ENCODE measurements around the gene PTPN4. TPM values are rescaled to one million over a fixed set of nuclear protein-coding genes. Genes with fewer than 3 reads are reported as not detected.

Gene PTPN4
- total and polyA plus RNA-seq, 4 donors, result 4.2 to 70.7 (median 27.0) TPM

- Histone ChIP-seq H3K36me3 (ENCODE audit: control insufficient read depth in 4 of 4, insufficient read depth in 4 of 4, low read length in 4 of 4) (peaks cover 0 to 2% (median 0%) of the 10 kb centered on the region in 4 donors), H3K4me3 (no peak overlapping the region), H3K9ac (ENCODE audit: insufficient read depth in 1 of 2, low read length in 2 of 2) (no peak overlapping the region), H3K27ac (ENCODE audit: low read depth in 1 of 2, low read length in 1 of 2) (no peak overlapping the region), H3K9me3 (ENCODE audit: control insufficient read depth in 4 of 4, insufficient read depth in 3 of 4, low read length in 3 of 4) (no peaks in the 10 kb centered on the region), H3K4me1 (ENCODE audit: control insufficient read depth in 5 of 5, insufficient read depth in 5 of 5, low read length in 5 of 5) (no peaks in the 10 kb centered on the region), H3K27me3 (ENCODE audit: control insufficient read depth in 3 of 3, insufficient read depth in 3 of 3, low read length in 2 of 3) (no peaks in the 10 kb centered on the region)
- TF ChIP-seq CTCF (IDR thresholded peaks at IDR 0.05; ENCODE audit: control extremely low read depth, extremely low read depth), result no peak
- ATAC-seq (ENCODE audit: insufficient read depth, low FRiP score), result no peak
- DNase-seq, result no peak
Observed at GRCh38 chr2:119922699-119923098, 163.0 kb downstream of the PTPN4 start.

GRCh38 chr2:119929537-119929936, 169.8 kb downstream of the PTPN4 start:
- H3K9me3 ChIP-seq (ENCODE audit: control insufficient read depth in 4 of 4, insufficient read depth in 3 of 4, low read length in 3 of 4), result no peaks in the 10 kb centered on the region
- no peak overlapping the region for H3K4me3 ChIP-seq
- 59 to 80% methylated on average over 2 of the region's 2 CpGs for WGBS, 2 donors
- TF ChIP-seq CTCF (IDR thresholded peaks at IDR 0.05; ENCODE audit: control extremely low read depth, extremely low read depth), result no peak
- H3K9ac ChIP-seq (ENCODE audit: insufficient read depth in 1 of 2, low read length in 2 of 2), result no peak overlapping the region
- no peaks in the 10 kb centered on the region for H3K4me1 ChIP-seq (ENCODE audit: control insufficient read depth in 5 of 5, insufficient read depth in 5 of 5, low read length in 5 of 5)
- H3K36me3 ChIP-seq (ENCODE audit: control insufficient read depth in 4 of 4, insufficient read depth in 4 of 4, low read length in 4 of 4), result peaks cover 0 to 7% (median 2%) of the 10 kb centered on the region in 4 donors
- ATAC-seq (ENCODE audit: insufficient read depth, low FRiP score) (no peak), DNase-seq (no peak)
- H3K27me3 ChIP-seq (ENCODE audit: control insufficient read depth in 3 of 3, insufficient read depth in 3 of 3, low read length in 2 of 3), result no peaks in the 10 kb centered on the region
- no peak overlapping the region for H3K27ac ChIP-seq (ENCODE audit: low read depth in 1 of 2, low read length in 1 of 2)

GRCh38 chr2:119932809-119933208, 173.1 kb downstream of the PTPN4 start:
- TF ChIP-seq CTCF (IDR thresholded peaks at IDR 0.05; ENCODE audit: control extremely low read depth, extremely low read depth), result no peak
- H3K27ac ChIP-seq (ENCODE audit: low read depth in 1 of 2, low read length in 1 of 2), result no peak overlapping the region

GRCh38 chr2:119934319-119934718, 174.6 kb downstream of the PTPN4 start:
- no peak overlapping the region for H3K27ac ChIP-seq (ENCODE audit: low read depth in 1 of 2, low read length in 1 of 2)
- DNase-seq, result no peak
- TF ChIP-seq CTCF (IDR thresholded peaks at IDR 0.05; ENCODE audit: control extremely low read depth, extremely low read depth), result no peak
- no peaks in the 10 kb centered on the region for H3K27me3 ChIP-seq (ENCODE audit: control insufficient read depth in 3 of 3, insufficient read depth in 3 of 3, low read length in 2 of 3)
- no peak overlapping the region for H3K9ac ChIP-seq (ENCODE audit: insufficient read depth in 1 of 2, low read length in 2 of 2)
- no peaks in the 10 kb centered on the region for H3K9me3 ChIP-seq (ENCODE audit: control insufficient read depth in 4 of 4, insufficient read depth in 3 of 4, low read length in 3 of 4)
- no peaks in the 10 kb centered on the region for H3K4me1 ChIP-seq (ENCODE audit: control insufficient read depth in 5 of 5, insufficient read depth in 5 of 5, low read length in 5 of 5)
- ATAC-seq (ENCODE audit: insufficient read depth, low FRiP score), result no peak
- H3K36me3 ChIP-seq (ENCODE audit: control insufficient read depth in 4 of 4, insufficient read depth in 4 of 4, low read length in 4 of 4), result peaks cover 0 to 13% (median 6%) of the 10 kb centered on the region in 4 donors
- H3K4me3 ChIP-seq, result no peak overlapping the region

More at GRCh38 chr2:119932809-119933208, 173.1 kb downstream of the PTPN4 start:
- peaks cover 0 to 10% (median 6%) of the 10 kb centered on the region in 4 donors for H3K36me3 ChIP-seq (ENCODE audit: control insufficient read depth in 4 of 4, insufficient read depth in 4 of 4, low read length in 4 of 4)
- H3K4me3 ChIP-seq, result no peak overlapping the region
- H3K27me3 ChIP-seq (ENCODE audit: control insufficient read depth in 3 of 3, insufficient read depth in 3 of 3, low read length in 2 of 3), result no peaks in the 10 kb centered on the region
- H3K9ac ChIP-seq (ENCODE audit: insufficient read depth in 1 of 2, low read length in 2 of 2), result no peak overlapping the region
- H3K9me3 ChIP-seq (ENCODE audit: control insufficient read depth in 4 of 4, insufficient read depth in 3 of 4, low read length in 3 of 4), result no peaks in the 10 kb centered on the region
- ATAC-seq (ENCODE audit: insufficient read depth, low FRiP score) (no peak), DNase-seq (no peak)
- 94 to 98% methylated on average over 2 of the region's 2 CpGs for WGBS, 2 donors
- no peaks in the 10 kb centered on the region for H3K4me1 ChIP-seq (ENCODE audit: control insufficient read depth in 5 of 5, insufficient read depth in 5 of 5, low read length in 5 of 5)
